Activated CD8-positive, alpha-beta memory T cell treated with anti-CD3 and anti-CD28 coated beads, Interleukin-2, amount 50 U/mL, for 1 hour (primary cell): ENCODE data around the gene UQCRH.
"Not testable (repeated sequence)": the region's sequence is repeated elsewhere in the genome, so short reads cannot be mapped to it uniquely, and the experiment has no call there.

ENCODE experiments used
- DNase-seq: peaks from one replicate; pipeline ENCODE4 v3.0.0-alpha.2; 2020; ENCODE audit errors: extremely low read depth

The UQCRH gene

DNA sequence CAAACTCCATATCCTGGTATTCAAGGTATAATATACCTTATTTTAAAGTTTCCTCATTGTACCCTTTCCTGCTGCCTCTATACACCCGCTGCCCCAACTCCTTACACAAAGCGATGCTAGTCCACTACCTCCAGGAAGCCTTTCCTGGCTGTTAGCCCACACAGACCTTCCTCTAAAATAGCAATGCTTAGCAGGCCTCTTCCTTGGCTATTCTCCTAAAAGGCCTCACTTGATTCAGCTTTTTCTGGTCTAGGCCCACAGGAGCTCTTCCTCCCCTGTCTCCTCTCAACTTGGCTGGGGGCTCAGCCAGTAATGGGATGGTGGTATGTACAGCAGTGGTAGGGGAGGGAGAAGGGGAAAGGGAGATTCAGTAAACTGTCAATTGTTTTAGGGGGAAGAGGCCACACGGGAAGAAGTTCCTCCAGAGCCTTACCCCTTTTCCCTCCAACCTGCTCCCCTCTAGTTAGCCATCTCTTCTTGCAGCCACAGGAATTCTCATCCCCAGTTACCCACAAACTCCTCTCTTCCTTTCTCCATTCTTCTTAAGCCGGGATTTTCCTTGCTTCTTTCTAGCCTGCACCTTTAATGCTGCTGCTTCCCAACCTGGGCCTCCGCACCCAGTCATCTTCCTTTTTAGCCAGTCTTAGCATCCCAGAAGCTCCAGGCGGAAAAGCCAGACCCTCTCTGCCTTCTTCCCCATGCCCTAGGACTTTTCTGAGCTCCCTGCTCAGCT is 2.7 kb upstream of the UQCRH start:
- DNase-seq, result no peak

- no peak for DNase-seq
These were observed 2.1 kb upstream of the UQCRH start for GRCh38 chr1:46301406-46301807.

DNA sequence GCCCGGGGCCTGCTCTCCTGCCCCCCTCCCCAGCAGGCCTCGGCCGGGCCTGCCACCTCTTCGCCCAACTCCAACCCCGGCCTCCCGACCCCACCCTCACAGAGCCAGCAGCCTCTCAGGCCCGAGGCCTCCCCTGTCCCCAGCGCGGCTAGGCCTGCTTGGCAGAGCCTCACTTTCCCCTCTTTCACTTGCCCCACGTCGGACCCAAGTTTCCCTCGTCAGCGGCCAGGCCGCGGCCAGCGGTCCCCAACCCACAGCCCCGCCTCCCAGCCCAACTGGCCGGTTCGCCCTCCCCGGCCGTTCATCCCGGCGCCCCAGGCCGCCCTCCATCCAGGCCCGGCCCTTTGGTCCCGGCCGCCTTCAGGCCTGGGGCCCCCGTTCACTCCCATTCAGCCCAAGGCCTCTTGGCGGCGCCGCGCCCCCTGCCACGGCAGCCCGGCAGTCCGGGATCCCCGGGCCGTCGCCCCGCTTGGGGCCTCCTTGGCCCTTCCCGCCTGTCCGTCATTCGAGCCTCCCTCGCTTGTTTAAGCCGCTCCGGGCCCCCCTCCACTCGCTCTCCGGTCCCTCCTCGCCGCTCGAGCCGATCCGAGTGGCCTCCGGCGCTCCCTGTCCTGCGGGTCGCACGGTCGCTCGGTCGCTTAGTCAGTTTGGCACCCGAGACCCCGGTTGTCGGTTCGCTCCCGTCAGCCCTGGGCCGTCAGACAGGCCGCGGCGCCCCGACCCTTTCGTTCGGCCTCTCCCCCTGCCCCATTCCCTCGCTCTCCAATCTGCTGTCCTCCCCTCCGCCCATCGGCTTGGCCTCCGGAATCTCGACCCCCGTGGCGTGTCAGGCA is 1.5 kb upstream of the UQCRH start:
- DNase-seq, result no peak

GRCh38 chr1:46302641-46303037 is 859 bp upstream of the UQCRH start:
- no peak for DNase-seq

- no peak for DNase-seq
These were observed 401 bp downstream of the UQCRH start for GRCh38 chr1:46303872-46304326.

DNA sequence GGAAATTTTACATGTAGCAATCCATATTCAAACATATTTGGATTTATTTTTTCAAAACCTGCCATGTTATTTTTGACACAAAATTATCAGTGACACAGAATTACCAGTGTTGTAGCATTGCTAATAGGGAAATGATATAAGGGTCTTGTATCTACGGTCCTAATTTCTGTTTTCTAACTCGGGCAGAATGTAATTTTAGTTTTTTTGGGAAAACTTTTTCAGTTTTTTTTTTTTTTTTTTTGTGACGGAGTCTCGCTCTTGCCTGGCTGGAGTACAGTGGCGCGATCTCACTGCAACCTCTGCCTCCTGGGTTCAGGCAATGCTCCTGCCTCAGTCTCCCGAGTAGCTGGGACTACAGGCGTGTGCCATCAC is 2.6 kb downstream of the UQCRH start:
- DNase-seq, result no peak

DNA sequence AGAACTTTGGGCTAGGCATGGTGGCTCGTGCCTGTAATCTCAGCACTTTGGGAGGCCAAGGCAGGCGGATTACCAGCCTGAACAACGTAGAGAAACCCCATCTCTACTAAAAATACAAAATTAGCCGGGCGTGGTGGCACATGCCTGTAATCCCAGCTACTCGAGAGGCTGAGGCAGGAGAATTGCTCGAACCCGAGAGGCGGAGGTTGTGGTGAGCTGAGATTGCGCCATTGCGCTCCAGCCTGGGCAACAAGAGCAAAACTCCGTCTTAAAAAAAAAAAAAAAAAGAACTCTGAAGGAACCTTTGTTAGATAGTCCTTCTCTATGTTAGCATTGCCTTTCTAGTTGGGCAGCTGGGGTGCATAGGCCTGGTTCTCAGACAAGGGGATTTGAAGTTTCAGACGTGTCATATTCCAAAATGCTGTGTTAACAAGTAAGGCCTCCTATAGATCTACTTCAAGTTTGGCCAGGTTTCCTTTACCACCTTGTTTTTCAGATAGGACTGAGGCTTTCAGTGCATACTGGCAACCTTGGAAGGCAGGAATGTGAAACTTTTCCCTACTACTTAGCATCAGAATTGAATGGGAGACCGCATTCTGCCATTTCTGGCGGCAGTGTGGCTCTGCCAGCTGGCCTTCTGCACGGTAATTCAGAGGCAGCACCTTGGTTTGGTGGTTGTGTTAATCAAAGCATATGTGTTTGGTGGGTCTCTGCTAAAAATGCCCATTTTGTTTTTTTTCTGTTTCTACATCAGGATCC is 6.1 kb downstream of the UQCRH start:
- no peak for DNase-seq

DNA sequence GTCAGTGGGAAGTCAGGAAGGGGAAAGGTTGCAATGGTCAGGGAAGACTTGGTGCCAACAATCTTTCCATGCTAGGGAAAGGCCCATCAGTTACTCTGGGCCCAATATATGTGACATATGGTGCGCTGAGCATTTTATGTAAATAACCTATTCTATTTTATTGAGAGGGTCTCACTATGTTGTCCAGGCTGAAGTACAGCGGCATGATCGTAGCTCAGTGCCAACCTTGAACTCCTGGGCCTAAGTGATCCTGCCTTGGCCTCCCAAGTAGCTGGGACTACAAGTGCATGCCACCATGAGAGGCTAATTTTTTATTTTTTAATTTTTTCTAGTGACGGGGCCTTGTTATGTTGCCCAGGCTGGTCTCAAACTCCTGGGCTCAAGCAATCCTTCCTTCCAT is 6.8 kb downstream of the UQCRH start:
- no peak for DNase-seq

DNA sequence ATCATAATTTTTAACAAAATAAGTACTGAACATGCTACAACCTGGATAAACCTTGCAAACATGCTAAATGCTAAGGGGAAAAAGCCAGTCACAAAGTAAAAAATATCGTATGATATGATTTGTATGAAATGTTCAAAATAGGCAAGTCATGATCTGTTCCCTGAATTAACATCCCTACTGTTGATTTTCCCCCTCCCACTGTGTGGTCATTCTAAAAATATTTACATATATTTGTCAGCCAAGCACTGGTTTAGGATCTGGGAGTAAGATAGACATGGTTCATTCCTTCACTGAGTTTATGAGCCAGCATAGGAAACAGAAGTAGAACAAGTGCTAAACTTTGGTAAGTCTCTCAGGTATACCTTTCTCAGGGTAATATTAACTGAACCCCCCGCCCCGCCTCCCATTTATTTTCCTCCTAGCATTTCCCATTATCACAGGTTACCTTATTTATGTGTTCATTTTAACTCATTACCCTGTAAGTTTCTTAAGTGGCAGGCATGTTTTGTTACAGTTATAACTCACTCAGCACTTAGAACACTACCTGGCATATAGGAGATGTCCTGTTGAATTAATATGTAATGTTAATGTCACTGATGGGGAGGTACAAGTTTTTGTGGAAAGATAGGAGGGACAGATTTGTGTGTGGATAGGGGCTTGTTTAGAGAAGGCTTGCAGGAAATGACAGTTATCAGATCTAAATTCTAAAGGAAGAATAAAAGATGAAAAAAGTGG is 12.3 kb downstream of the UQCRH start:
- DNase-seq, result no peak

DNA sequence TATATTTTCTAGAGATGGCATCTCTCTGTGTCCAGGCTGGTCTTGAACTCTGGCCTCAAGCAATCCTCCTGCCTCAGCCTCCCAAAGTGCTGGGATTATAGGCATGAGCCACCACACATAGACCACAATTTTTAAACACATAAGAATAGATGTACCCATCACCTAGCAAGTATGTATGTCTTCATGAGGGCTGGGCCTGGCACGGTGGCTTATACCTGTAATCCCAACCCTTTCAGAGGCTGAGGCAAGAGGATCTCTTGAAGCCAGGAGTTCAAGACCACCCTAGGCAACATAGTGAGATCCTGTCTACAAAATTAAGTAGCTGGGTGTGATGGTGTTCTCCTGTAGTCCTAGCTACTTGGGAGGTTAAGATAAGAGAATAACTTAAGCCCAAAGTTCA is 13.8 kb downstream of the UQCRH start:
- DNase-seq, result no peak

DNA sequence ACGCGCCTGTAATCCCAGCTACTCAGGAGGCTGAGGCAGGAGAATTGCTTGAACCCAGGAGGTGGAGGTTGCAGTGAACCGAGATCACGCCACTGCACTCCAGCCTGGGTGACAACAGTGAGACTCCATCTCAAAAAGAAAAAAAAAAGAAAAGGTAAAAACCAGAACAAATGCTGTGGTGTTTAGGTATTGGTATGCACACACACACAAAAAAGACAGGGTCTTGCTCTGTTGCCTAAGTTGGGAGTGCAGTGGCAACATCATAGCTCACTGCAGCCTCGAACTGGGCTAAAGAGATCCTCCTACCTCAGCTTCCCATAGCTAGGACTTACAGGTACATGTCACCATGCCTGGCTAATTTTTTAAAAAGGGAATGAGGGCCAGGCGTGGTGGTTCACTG is 15.8 kb downstream of the UQCRH start:
- DNase-seq, result not testable (repeated sequence)

GRCh38 chr1:46319960-46320914 is 16.7 kb downstream of the UQCRH start:
- DNase-seq, result not testable (repeated sequence)

- not testable (repeated sequence) for DNase-seq
These were observed 18.7 kb downstream of the UQCRH start for GRCh38 chr1:46322191-46322590.

GRCh38 chr1:46325285-46326076 is 22.0 kb downstream of the UQCRH start:
- not testable (repeated sequence) for DNase-seq

DNA sequence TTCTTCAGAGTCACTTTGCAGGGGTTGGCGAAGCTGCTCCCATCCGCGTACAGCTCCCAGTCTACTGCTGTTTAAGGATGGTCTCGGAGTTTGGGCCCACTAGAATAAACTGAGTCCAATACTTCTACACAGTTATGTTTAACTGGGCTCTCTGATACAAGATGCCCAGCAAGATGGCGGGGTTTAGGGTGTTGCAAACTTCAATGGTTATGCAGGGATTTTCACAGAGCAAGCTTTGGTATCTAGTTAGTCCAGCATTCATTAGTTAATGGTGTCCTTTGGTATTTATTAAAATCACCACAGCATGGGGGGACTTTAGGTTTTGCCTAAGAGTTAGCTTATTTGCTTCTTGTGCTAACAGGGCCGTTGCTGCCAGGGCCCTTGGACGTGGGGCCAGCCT is 24.7 kb downstream of the UQCRH start:
- DNase-seq, result not testable (repeated sequence)

- not testable (repeated sequence) for DNase-seq
These were observed 26.3 kb downstream of the UQCRH start for GRCh38 chr1:46329807-46330206.

DNA sequence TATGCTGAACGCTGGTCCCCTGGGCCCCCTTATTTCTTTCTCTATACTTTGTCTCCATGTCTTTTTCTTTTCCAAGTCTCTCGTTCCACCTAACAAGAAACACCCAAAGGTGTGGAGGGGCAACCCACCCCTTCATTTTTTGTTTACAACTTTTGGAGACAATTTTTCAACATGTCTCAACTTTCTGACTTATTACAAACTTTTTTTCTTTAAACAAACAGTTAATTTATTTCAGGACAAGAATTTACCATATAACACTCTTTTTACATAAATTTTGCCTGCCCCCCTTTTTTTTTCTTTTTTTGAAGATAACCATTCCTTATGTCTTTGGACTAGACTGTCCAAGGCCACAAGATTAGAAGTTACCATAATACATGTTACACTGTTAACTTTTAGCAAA is 26.9 kb downstream of the UQCRH start:
- not testable (repeated sequence) for DNase-seq

DNA sequence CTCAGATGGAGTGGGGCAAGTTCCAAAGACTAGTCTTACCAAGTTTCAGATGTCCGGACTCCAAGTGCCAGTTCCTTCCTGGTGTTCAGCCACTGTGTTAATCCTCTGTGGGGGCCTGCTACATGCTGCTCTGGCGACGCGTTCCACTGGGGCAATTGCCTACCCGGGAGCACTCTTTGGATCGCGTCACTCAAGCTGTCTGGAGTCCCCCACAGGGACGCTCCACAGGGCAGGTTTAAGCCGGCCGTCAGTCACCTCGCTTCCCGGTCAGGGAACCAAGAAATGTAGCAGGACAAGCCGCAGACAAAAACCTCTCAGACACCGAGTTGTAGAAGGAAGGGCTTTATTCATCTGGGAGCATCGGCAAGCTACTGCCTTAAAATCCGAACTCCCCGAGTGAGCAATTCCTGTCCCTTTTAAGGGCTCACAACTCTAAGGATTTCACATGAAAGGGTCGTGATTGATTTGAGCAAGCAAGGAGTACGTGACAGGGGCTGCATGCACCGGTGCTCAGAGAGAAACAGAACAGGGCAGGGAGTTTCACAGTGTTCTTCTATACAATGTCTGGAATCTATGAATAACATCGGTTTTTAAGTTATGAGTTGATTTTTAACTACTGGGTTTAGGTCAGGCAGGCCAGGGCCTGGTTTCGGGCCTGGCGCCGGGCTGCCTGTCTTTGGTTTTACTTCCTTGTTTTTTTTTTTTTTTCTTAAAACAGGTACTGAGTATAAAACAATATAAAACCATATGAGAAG is 28.5 kb downstream of the UQCRH start:
- not testable (repeated sequence) for DNase-seq
